Measurements from ENCODE around the gene TP53TG5. TPM values are rescaled to one million over a fixed set of nuclear protein-coding genes. Genes with fewer than 3 reads are reported as not detected.

The TP53TG5 gene
- total RNA-seq, 1 donor from 2014 or later = not detected

DNA sequence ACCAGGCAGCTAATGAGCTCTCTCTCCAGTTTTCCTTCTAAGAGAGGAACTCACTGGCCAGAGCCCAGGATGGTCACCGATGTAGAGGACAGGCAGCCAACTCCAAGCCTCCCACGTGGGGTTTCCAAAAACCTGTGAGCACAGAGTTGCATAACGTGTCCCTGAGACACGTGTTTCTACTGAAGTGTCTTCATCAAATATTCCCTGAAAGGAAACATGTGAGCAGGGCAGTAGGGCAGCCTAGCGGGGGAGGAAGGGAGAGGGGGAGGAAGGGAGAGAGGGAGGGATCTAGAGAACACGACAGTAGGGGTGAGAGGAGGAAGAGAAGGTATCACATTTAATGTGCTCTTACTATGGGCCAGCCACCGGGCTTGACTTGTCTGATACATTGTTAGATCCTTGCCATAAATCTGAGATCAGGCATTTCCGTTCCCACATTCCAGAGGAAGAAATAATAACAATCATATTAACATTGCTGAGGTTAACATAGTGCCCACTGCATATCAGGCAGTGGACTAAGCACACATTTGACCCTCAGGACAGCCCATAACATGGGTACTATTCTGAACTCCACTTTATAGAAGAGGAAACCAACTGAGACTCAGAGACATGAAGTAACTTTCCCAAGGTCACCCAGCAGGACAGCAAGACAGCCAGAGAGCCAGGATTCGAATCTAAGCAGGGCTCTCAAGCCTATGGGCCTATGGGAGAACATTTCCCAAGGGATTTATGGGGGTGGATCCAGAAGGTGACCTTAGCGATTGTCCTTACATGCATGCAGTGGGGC, 19.6 kb downstream of the TP53TG5 start:
- Mint-ChIP-seq H3K27me3 (ENCODE audit: low read depth, unreplicated experiment) (no peaks in the 10 kb centered on the region), H3K36me3 (ENCODE audit: low read depth, unreplicated experiment) (no peaks in the 10 kb centered on the region), H3K4me3 (ENCODE audit: unreplicated experiment) (no peak overlapping the region), H3K27ac (ENCODE audit: unreplicated experiment) (no peak overlapping the region), H3K9me3 (ENCODE audit: unreplicated experiment) (no peaks in the 10 kb centered on the region), H3K4me1 (ENCODE audit: low read depth, unreplicated experiment) (peaks cover 53% of the 10 kb centered on the region)
- no peak for FAIRE-seq
- H3K27ac ChIP-seq (ENCODE audit: low read depth, low read length) = peak overlapping the region; percentile 59
- H3K4me1 ChIP-seq (ENCODE audit: insufficient read depth, low read length) = peaks cover 62% of the 10 kb centered on the region
- no peak for TF ChIP-seq EZH2 (IDR thresholded peaks at IDR 0.05; ENCODE audit: insufficient read depth, low read length)
- TF ChIP-seq CTCF (IDR thresholded peaks at IDR 0.05; ENCODE audit: insufficient read depth, low read depth, low read length) = no peak
- no peaks in the 10 kb centered on the region for H3K27me3 ChIP-seq (ENCODE audit: insufficient read depth, low read length)
- no peak overlapping the region for H2AFZ ChIP-seq (ENCODE audit: low read depth, low read length)
- no peaks in the 10 kb centered on the region for H3K9me3 ChIP-seq (ENCODE audit: insufficient read depth, low read depth, low read length)
- peaks cover 3% of the 10 kb centered on the region for H3K79me2 ChIP-seq (ENCODE audit: insufficient read depth, low read length)
- H3K4me3 ChIP-seq (ENCODE audit: insufficient read depth, low read depth, low read length) = peak overlapping the region; percentile 4
- peak overlapping the region; percentile 69 for H3K4me2 ChIP-seq (ENCODE audit: low read length)
- H3K36me3 ChIP-seq (ENCODE audit: insufficient read depth, low read length) = no peaks in the 10 kb centered on the region
- H3K9ac ChIP-seq (ENCODE audit: low read length) = peak overlapping the region; percentile 30
- H4K20me1 ChIP-seq (ENCODE audit: insufficient read depth, low read length) = peaks cover under 1% of the 10 kb centered on the region
- peak; percentile 73 for DNase-seq (ENCODE audit: low read depth)

DNA sequence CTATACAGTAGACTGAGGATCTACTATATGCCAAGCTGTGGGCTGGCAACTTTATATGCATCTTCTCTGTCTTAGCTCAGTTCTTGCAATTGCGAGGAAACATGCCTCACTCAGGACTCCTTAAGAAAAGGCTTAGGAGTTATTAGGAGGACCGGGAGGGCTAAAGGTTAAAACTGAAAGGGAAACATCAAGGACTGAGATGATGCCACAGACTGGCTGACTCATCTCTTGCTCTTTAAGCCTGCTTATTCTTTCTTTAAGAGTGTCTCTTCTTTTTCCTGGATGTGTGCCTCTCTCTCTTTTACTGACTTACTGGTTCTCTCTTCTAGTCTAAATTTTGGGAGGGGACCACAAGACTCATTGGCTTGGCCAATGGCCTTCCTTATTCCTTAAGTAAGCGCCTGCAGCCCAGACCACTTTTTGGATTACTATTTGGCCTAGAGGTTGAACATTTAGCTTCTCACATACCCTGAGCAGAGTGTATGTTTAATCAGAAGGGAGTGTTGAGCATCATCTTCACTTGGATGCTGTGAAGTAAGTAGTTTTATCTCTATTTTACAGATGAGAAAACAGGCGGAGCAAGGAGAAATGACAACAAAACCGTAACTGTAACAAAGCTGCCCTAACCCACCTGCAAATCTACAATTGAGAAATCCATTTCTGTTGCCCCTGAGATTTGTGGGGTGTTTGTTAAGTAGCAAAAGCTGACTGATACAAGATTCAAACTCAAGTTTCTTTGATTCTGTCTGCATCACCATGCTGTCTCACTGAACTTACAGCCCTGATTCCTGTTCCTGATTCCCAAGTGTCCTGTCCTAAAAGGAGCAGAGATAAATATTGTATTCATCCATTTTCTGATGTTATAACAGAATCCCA, 22.7 kb downstream of the TP53TG5 start:
- H2AFZ ChIP-seq (ENCODE audit: low read depth, low read length) = no peak overlapping the region
- H3K4me2 ChIP-seq (ENCODE audit: low read length) = peak overlapping the region; percentile 63
- H4K20me1 ChIP-seq (ENCODE audit: insufficient read depth, low read length) = no peaks in the 10 kb centered on the region
- H3K27me3 ChIP-seq (ENCODE audit: insufficient read depth, low read length) = no peaks in the 10 kb centered on the region
- peak overlapping the region; percentile 1 for H3K9ac ChIP-seq (ENCODE audit: low read length)
- Mint-ChIP-seq H3K36me3 (ENCODE audit: low read depth, unreplicated experiment) (no peaks in the 10 kb centered on the region), H3K4me1 (ENCODE audit: low read depth, unreplicated experiment) (peaks cover 51% of the 10 kb centered on the region), H3K27me3 (ENCODE audit: low read depth, unreplicated experiment) (no peaks in the 10 kb centered on the region), H3K9me3 (ENCODE audit: unreplicated experiment) (no peaks in the 10 kb centered on the region), H3K27ac (ENCODE audit: unreplicated experiment) (peak overlapping the region; percentile 75), H3K4me3 (ENCODE audit: unreplicated experiment) (no peak overlapping the region)
- no peaks in the 10 kb centered on the region for H3K36me3 ChIP-seq (ENCODE audit: insufficient read depth, low read length)
- TF ChIP-seq CTCF (IDR thresholded peaks at IDR 0.05; ENCODE audit: insufficient read depth, low read depth, low read length) (no peak), EZH2 (IDR thresholded peaks at IDR 0.05; ENCODE audit: insufficient read depth, low read length) (no peak)
- FAIRE-seq (no peak), DNase-seq (ENCODE audit: low read depth) (peak; percentile 73)
- no peaks in the 10 kb centered on the region for H3K79me2 ChIP-seq (ENCODE audit: insufficient read depth, low read length)
- peak overlapping the region; percentile 52 for H3K27ac ChIP-seq (ENCODE audit: low read depth, low read length)
- no peak overlapping the region for H3K4me3 ChIP-seq (ENCODE audit: insufficient read depth, low read depth, low read length)
- H3K9me3 ChIP-seq (ENCODE audit: insufficient read depth, low read depth, low read length) = no peaks in the 10 kb centered on the region
- peaks cover 54% of the 10 kb centered on the region for H3K4me1 ChIP-seq (ENCODE audit: insufficient read depth, low read length)
